ENCODE data around the gene TSPAN1. TPM values are rescaled to one million over a fixed set of nuclear protein-coding genes. Genes with fewer than 3 reads are reported as not detected.

Gene TSPAN1
- total and polyA plus RNA-seq, 4 donors, result 0.33 to 7.0 (median 2.1) TPM

DNA sequence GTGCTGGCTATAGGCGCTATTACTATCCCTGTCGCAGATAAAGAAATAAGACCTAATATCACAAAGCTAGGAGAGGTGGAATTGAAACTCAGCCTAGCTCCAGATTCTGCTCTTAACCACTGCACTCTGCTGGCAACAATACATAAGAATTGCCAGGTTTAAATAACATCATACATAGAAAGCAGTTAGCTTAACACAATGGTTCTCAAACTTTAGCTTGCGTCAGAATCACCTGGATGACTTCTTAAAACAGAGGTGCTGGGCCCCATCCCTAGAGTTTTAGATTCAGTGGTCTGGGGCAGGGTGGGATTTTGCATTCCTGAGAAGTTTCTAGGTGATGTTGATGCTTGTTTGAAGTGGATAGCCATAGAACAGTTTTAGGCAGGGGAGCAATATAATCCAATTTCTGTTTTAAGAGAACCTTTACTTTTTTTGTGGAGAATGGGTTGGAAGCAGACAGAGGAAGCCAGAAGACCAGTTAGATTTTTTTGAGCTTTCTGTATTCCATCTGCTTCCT, 24.4 kb downstream of the TSPAN1 start:
- WGBS, result 62% methylated on average over 3 of the region's 3 CpGs
- no peaks in the 10 kb centered on the region for H3K9me3 ChIP-seq (ENCODE audit: control insufficient read depth in 4 of 4, low read length in 3 of 4)
- TF ChIP-seq HNF4G (IDR thresholded peaks at IDR 0.05) (no peak), JUND (IDR thresholded peaks at IDR 0.05) (no peak), ZBTB33 (IDR thresholded peaks at IDR 0.05) (no peak), YY1 (IDR thresholded peaks at IDR 0.05) (no peak), RXRA (IDR thresholded peaks at IDR 0.05) (no peak), GABPA (IDR thresholded peaks at IDR 0.05 in 1 of 2, conservative IDR thresholded peaks at IDR 0.05 in 1 of 2) (no peak)
- TF ChIP-seq, protein P1, sequence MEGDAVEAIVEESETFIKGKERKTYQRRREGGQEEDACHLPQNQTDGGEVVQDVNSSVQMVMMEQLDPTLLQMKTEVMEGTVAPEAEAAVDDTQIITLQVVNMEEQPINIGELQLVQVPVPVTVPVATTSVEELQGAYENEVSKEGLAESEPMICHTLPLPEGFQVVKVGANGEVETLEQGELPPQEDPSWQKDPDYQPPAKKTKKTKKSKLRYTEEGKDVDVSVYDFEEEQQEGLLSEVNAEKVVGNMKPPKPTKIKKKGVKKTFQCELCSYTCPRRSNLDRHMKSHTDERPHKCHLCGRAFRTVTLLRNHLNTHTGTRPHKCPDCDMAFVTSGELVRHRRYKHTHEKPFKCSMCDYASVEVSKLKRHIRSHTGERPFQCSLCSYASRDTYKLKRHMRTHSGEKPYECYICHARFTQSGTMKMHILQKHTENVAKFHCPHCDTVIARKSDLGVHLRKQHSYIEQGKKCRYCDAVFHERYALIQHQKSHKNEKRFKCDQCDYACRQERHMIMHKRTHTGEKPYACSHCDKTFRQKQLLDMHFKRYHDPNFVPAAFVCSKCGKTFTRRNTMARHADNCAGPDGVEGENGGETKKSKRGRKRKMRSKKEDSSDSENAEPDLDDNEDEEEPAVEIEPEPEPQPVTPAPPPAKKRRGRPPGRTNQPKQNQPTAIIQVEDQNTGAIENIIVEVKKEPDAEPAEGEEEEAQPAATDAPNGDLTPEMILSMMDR (IDR thresholded peaks at IDR 0.05; ENCODE audit: low read depth, low read length, missing input control), result no peak
- H3K27ac ChIP-seq (ENCODE audit: low read depth in 1 of 2, low read length in 2 of 2), result no peak overlapping the region
- H3K4me1 ChIP-seq (ENCODE audit: control insufficient read depth in 4 of 4, insufficient read depth in 4 of 4, low read length in 3 of 4), result peaks cover 2 to 49% (median 31%) of the 10 kb centered on the region in 4 donors
- no peak overlapping the region for H3K4me3 ChIP-seq (ENCODE audit: low read depth in 1 of 3, low read length in 3 of 3)
- DNase-seq (ENCODE audit: low spot score), result no peak
- H3K36me3 ChIP-seq (ENCODE audit: control insufficient read depth in 4 of 4, insufficient read depth in 3 of 4, low read depth in 1 of 4, low read length in 3 of 4), result peaks cover 0 to 7% (median 3%) of the 10 kb centered on the region in 4 donors
- no peak overlapping the region for H3K9ac ChIP-seq (ENCODE audit: low read depth in 1 of 2, low read length in 2 of 2)
- H3K27me3 ChIP-seq (ENCODE audit: control insufficient read depth in 4 of 4, insufficient read depth in 4 of 4, low read length in 3 of 4), result no peaks in the 10 kb centered on the region

DNA sequence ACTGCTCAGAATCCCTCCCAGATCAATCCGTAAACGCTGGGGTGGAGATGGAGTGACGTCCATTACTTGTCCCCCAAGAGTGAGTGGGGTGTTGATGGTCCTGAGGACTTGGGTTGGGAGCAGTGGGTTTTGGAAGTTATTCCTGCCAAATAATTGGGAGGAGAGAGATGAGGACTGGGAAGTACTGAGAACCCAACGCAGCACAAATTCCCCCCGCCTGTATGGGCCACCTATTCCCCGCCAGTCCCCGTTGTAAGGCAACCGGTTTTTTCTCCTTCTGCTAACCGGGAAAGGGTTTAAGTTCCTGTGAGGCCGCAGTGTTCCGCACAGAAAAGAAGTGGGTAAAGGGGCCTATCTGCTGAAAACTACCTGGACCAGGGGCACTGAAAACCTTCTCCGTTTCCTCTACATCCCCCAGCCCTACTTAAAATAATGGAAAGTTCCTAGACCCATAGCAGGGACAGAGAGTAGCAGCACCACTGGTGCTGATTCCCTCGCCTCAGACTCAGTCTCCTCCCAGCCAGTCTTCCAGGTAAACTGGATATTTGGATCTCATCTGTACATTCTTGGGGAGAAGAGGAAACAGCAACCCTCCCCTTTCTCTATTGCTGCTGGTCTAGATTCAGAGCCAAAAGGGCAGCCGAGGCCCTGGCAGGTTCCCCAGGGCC, 29.0 kb downstream of the TSPAN1 start:
- H3K9ac ChIP-seq (ENCODE audit: low read depth in 1 of 2, low read length in 2 of 2), result no peak overlapping the region
- no peaks in the 10 kb centered on the region for H3K9me3 ChIP-seq (ENCODE audit: control insufficient read depth in 4 of 4, low read length in 3 of 4)
- no peak for DNase-seq (ENCODE audit: low spot score)

DNA sequence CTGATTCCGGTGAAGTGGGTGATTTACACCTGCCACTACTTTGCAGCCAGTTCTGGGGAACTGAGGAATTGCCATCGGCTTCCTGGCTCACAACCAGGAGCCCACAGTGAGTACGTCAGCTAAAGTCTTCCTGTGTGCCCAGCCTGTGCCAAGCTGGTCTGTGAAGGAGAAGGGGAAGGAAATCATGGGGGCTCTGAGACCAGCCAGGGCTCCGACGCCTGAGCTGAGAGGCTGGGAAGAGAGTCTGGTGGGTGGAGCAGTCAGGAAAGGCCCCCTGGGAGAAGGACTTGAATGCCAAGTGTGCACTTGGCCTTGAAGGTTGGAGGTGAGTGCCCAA, 29.5 kb downstream of the TSPAN1 start:
- H3K4me3 ChIP-seq (ENCODE audit: low read depth in 1 of 3, low read length in 3 of 3), result no peak overlapping the region
- H3K9ac ChIP-seq (ENCODE audit: low read depth in 1 of 2, low read length in 2 of 2), result no peak overlapping the region
- H3K9me3 ChIP-seq (ENCODE audit: control insufficient read depth in 4 of 4, low read length in 3 of 4), result no peaks in the 10 kb centered on the region
- H3K4me1 ChIP-seq (ENCODE audit: control insufficient read depth in 4 of 4, insufficient read depth in 4 of 4, low read length in 3 of 4), result peaks cover 0 to 10% (median 7%) of the 10 kb centered on the region in 4 donors
- no peaks in the 10 kb centered on the region for H3K36me3 ChIP-seq (ENCODE audit: control insufficient read depth in 4 of 4, insufficient read depth in 3 of 4, low read depth in 1 of 4, low read length in 3 of 4)
- no peak overlapping the region for H3K27ac ChIP-seq (ENCODE audit: low read depth in 1 of 2, low read length in 2 of 2)
- no peaks in the 10 kb centered on the region for H3K27me3 ChIP-seq (ENCODE audit: control insufficient read depth in 4 of 4, insufficient read depth in 4 of 4, low read length in 3 of 4)
- DNase-seq (ENCODE audit: low spot score), result no peak
- 84% methylated on average over 5 of the region's 5 CpGs for WGBS
- TF ChIP-seq, protein P2, sequence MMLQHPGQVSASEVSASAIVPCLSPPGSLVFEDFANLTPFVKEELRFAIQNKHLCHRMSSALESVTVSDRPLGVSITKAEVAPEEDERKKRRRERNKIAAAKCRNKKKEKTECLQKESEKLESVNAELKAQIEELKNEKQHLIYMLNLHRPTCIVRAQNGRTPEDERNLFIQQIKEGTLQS (IDR thresholded peaks at IDR 0.05), result no peak
- TF ChIP-seq HNF4G (IDR thresholded peaks at IDR 0.05) (no peak), FOXA1 (IDR thresholded peaks at IDR 0.05) (no peak), NR2F2 (IDR thresholded peaks at IDR 0.05) (no peak), RAD21 (IDR thresholded peaks at IDR 0.05) (no peak), FOXA2 (IDR thresholded peaks at IDR 0.05) (no peak), TAF1 (conservative IDR thresholded peaks at IDR 0.05) (no peak), RXRA (IDR thresholded peaks at IDR 0.05) (no peak), ZBTB33 (IDR thresholded peaks at IDR 0.05) (no peak)

More for the DNA sequence above, 29.0 kb downstream of the TSPAN1 start:
- Histone ChIP-seq H3K27me3 (ENCODE audit: control insufficient read depth in 4 of 4, insufficient read depth in 4 of 4, low read length in 3 of 4) (no peaks in the 10 kb centered on the region), H3K4me3 (ENCODE audit: low read depth in 1 of 3, low read length in 3 of 3) (peak overlapping the region in 2 of 3 donors; percentile 57 to 60), H3K27ac (ENCODE audit: low read depth in 1 of 2, low read length in 2 of 2) (no peak overlapping the region), H3K4me1 (ENCODE audit: control insufficient read depth in 4 of 4, insufficient read depth in 4 of 4, low read length in 3 of 4) (peaks cover 2 to 13% (median 9%) of the 10 kb centered on the region in 4 donors), H3K36me3 (ENCODE audit: control insufficient read depth in 4 of 4, insufficient read depth in 3 of 4, low read depth in 1 of 4, low read length in 3 of 4) (no peaks in the 10 kb centered on the region)
- TF ChIP-seq, protein P1 (IDR thresholded peaks at IDR 0.05; ENCODE audit: low read depth, low read length, missing input control), result no peak
- TF ChIP-seq HNF4A (conservative IDR thresholded peaks at IDR 0.05), result no peak
- WGBS, result 76% methylated on average over 14 of the region's 14 CpGs

Data from liver (tissue), 9 donors.